Measurements from ENCODE around the gene MRPL18. TPM values are rescaled to one million over a fixed set of nuclear protein-coding genes. Genes with fewer than 3 reads are reported as not detected.
A peak's percentile ranks its signal among the peaks of the same experiment; 100 is the strongest.

Gene MRPL18
- total and polyA plus RNA-seq, 2 of the 8 experiments (the other 6 are each of a cell fraction or from before 2014, with no cell fraction given): 58.7 to 79.8 TPM

DNA sequence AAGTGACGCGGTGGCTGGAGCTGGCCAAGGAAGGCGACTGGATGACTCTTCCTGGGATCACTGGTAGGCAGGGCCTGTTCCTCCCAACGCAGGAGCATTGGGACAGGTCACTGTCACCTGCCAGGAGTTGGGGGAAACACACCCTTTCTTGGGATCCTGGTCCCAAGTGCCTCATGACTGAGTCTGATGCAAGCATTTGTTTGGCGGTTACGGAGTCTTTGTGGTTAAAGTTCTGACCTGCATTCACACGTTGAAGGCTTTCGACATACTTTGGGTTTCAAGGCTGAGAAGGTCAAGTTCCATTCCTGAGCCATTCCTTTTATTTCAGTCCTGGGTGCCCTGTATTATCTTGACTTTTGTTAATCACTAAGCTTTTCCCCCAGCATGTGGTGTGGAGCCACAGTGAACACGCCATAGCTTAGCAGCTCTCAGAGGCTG is 15.8 kb downstream of the MRPL18 start:
- Histone ChIP-seq H3K79me2 (ENCODE audit: control insufficient read depth in 1 of 2, insufficient read depth in 2 of 2, low read length in 2 of 2) (no peaks in the 10 kb centered on the region), H4K5ac (ENCODE audit: insufficient read length, low read depth, low read length) (no peak overlapping the region), H3K23ac (ENCODE audit: insufficient read length) (no peak overlapping the region), H2BK120ac (replicated peaks; ENCODE audit: low read depth, low read length) (no peak overlapping the region), H3K9me3 (ENCODE audit: insufficient read depth in 2 of 2, low read depth in 1 of 2, low read length in 1 of 2) (no peaks in the 10 kb centered on the region), H3K4me1 (replicated peaks in 1 of 4; ENCODE audit: control insufficient read depth in 3 of 4, insufficient read depth in 4 of 4, low read length in 3 of 4) (no peaks in the 10 kb centered on the region), H3K56ac (replicated peaks; ENCODE audit: insufficient read length, low read depth, low read length) (no peak overlapping the region), H3K4me2 (ENCODE audit: insufficient read depth in 1 of 2, low read depth in 2 of 2, low read length in 2 of 2) (no peak overlapping the region), H2BK15ac (ENCODE audit: low read length) (no peak overlapping the region), H2BK20ac (ENCODE audit: low read length) (no peak overlapping the region), H4K8ac (ENCODE audit: extremely low read depth, insufficient read depth, low read length) (no peak overlapping the region), H2BK12ac (ENCODE audit: low read depth, low read length) (0 out of 2 replicates have a peak overlapping the region, but pooled peaks have one; percentile 27), H4K91ac (replicated peaks; ENCODE audit: insufficient read length, low read length) (no peak overlapping the region), H3K27ac (ENCODE audit: low read depth, low read length) (no peak overlapping the region), H3K79me1 (ENCODE audit: low read depth, low read length) (no peaks in the 10 kb centered on the region), H3K4me3 (ENCODE audit: extremely low read depth in 1 of 4, insufficient read depth in 2 of 4, low read depth in 3 of 4, low read length in 4 of 4) (no peak overlapping the region), H4K20me1 (replicated peaks in 1 of 2; ENCODE audit: control insufficient read depth in 1 of 2, insufficient read depth in 2 of 2, low read length in 2 of 2) (no peaks in the 10 kb centered on the region), H2AK5ac (ENCODE audit: low read depth, low read length) (no peak overlapping the region; the same call in 1 of the 2 replicates), H3K36me3 (ENCODE audit: control insufficient read depth in 2 of 4, insufficient read depth in 4 of 4, low read length in 3 of 4) (no peaks in the 10 kb centered on the region), H2AFZ (ENCODE audit: low read length) (no peak overlapping the region), H3K4ac (replicated peaks; ENCODE audit: insufficient read length, low read depth, low read length) (no peak overlapping the region), H3K23me2 (ENCODE audit: low read depth, low read length) (no peaks in the 10 kb centered on the region), H3K18ac (ENCODE audit: extremely low read depth, low read length) (no peak overlapping the region), H3K14ac (ENCODE audit: insufficient read length) (no peak overlapping the region), H3K27me3 (replicated peaks in 1 of 4; ENCODE audit: control insufficient read depth in 3 of 4, extremely low read depth in 1 of 4, insufficient read depth in 3 of 4, low read length in 3 of 4) (no peaks in the 10 kb centered on the region), H3K9ac (replicated peaks in 1 of 4; ENCODE audit: extremely low read depth in 1 of 4, low read depth in 3 of 4, low read length in 3 of 4) (no peak overlapping the region), H2BK5ac (ENCODE audit: low read depth, low read length) (no peak overlapping the region; the same call in 1 of the 2 replicates)
- no peak for DNase-seq (ENCODE audit: low read depth in 1 of 2, low spot score in 2 of 2)
- ChIA-PET POLR2A (ENCODE audit: partially characterized antibody) (interaction anchor here (1.7 kb wide), 1 partner anchor 16 kb away, joined by 8 read pairs; the partner anchor contains the start of genes MRPL18 and TCP1), CTCF (ENCODE audit: partially characterized antibody) (interaction anchor here (0.8 to 1.0 kb wide), 2 partner anchors 145 to 332 kb away, joined by 3 read pairs; no protein-coding TSS in a partner anchor)
- no peak for TF ChIP-seq BCL11A (IDR thresholded peaks at IDR 0.05; ENCODE audit: low read depth in 2 of 2, low read length in 2 of 2)
- TF ChIP-seq YY1 (IDR thresholded peaks at IDR 0.05; ENCODE audit: low read depth, low read length): no peak
- no peak for FAIRE-seq
- 94% methylated on average over 9 of the region's 9 CpGs; no CpG with 5 or more reads in 1 of the 2 experiments for WGBS, 2 experiments (ENCODE audit: extremely low coverage in 1 of 2, insufficient coverage in 1 of 2, insufficient read length in 1 of 2, insufficient replicate concordance in 2 of 2, low coverage in 1 of 2, low lambda C conversion rate in 2 of 2, missing lambda C conversion rate in 1 of 2)

Measured in H1 (cell line).